Measurements from ENCODE around the gene PPP6R2.

The PPP6R2 gene

DNA sequence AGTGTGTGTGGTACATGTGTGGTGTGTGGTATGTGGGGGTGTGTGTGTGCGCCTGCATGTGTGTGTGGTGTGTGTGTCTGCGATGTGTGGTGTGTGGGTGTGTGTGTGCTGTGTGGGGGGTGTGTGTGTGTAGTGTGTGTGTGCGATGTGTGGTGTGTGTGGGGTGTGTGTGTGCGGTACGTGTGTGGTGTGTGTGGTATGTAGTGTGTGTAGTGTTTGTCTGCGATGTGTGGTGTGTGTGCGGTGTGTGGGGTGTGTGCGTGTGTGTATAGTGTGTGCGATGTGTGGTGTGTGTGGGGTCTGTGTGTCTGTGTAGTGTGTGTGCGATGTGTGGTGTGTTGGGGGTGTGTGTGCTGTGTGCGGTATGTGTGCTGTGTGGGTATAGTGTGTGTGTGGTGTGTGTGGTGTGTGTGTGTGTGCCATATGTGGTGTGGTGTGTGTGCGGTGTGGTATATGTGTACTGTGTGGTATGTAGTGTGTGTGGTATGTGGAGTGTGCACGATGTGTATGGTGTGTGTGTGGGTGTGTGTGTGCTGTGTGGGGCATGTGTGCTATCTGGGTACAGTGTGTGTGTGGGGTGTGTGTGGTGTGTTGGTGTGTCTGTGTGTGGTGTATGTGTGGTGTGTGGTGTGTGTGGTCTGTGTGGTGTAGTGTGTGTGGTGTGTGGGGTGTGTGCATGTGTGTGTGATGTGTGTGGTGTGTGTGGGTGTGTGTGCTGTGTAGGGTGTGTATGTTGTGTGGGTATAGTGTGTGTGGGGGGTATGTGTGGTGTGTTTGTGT, 5.7 kb upstream of the PPP6R2 start:
- no peak for DNase-seq
- Histone ChIP-seq H3K9me3 (ENCODE audit: severe bottlenecking) (no peaks in the 10 kb centered on the region), H3K36me3 (no peaks in the 10 kb centered on the region), H3K27me3 (ENCODE audit: insufficient read depth, low read depth, severe bottlenecking) (no peaks in the 10 kb centered on the region), H3K4me3 (ENCODE audit: low read depth, low read length) (no peak overlapping the region), H3K27ac (no peak overlapping the region)
- TF ChIP-seq, protein P1, sequence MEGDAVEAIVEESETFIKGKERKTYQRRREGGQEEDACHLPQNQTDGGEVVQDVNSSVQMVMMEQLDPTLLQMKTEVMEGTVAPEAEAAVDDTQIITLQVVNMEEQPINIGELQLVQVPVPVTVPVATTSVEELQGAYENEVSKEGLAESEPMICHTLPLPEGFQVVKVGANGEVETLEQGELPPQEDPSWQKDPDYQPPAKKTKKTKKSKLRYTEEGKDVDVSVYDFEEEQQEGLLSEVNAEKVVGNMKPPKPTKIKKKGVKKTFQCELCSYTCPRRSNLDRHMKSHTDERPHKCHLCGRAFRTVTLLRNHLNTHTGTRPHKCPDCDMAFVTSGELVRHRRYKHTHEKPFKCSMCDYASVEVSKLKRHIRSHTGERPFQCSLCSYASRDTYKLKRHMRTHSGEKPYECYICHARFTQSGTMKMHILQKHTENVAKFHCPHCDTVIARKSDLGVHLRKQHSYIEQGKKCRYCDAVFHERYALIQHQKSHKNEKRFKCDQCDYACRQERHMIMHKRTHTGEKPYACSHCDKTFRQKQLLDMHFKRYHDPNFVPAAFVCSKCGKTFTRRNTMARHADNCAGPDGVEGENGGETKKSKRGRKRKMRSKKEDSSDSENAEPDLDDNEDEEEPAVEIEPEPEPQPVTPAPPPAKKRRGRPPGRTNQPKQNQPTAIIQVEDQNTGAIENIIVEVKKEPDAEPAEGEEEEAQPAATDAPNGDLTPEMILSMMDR (IDR thresholded peaks at IDR 0.05; ENCODE audit: low read depth, low read length) = no peak

DNA sequence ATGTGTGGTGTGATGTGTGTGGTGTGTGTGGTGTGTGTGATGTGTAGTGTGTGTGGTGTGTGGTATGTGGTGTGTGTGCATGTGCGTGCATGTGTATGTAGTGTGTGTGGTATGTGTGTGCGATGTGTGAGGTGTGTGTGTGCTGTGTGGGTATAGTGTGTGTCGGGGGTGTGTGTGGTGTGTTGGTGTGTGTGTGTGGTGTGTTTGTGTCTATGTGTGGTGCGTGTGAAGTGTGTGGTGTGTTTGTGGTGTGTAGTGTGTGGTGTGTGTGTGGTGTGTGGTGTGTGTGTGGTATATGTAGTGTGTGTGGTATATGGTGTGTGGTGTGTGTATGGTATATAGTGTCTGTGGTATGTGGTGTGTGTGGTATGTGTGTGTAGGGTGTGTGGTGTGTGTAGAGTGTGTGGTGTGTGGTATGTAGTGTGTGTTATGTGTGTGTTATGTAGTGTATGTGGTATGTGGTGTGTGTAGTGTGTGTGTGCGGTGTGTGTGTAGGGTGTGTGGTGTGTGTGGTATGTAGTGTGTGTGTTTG, 5.0 kb upstream of the PPP6R2 start:
- Histone ChIP-seq H3K36me3 (no peaks in the 10 kb centered on the region), H3K27me3 (ENCODE audit: insufficient read depth, low read depth, severe bottlenecking) (no peaks in the 10 kb centered on the region), H3K4me3 (ENCODE audit: low read depth, low read length) (no peak overlapping the region), H3K27ac (no peak overlapping the region), H3K9me3 (ENCODE audit: severe bottlenecking) (no peaks in the 10 kb centered on the region)
- DNase-seq = no peak
- TF ChIP-seq, protein P1 (IDR thresholded peaks at IDR 0.05; ENCODE audit: low read depth, low read length) = no peak

DNA sequence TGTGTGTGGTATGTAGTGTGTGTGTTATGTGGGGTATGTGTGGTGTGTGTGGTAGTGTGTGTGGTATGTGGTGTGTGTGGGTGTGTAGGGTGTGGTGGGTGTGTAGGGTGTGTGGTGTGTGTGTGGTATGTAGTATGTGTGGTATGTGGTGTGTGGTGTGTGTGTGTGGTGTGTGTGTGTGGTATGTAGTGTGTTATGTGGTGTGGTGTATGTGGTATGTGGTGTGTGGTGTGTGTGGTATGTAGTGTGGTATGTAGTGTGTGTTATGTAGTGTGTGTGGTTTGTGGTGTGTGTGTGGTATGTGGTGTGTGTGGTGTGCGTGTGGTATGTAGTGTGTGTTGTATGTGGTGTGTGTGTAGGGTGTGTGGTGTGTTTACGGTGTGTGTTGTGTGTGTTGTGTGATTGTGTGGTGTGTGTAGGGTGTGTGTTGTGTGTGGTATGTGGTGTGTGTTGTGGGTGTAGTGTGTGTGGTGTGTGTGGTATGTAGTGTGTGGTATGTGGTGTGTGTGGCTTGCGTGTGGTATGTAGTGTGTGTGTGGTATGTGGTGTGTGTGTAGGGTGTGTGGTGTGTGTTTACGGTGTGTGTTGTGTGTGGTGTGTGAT, 4.2 kb upstream of the PPP6R2 start:
- DNase-seq = no peak
- TF ChIP-seq, protein P1 (IDR thresholded peaks at IDR 0.05; ENCODE audit: low read depth, low read length) = no peak

DNA sequence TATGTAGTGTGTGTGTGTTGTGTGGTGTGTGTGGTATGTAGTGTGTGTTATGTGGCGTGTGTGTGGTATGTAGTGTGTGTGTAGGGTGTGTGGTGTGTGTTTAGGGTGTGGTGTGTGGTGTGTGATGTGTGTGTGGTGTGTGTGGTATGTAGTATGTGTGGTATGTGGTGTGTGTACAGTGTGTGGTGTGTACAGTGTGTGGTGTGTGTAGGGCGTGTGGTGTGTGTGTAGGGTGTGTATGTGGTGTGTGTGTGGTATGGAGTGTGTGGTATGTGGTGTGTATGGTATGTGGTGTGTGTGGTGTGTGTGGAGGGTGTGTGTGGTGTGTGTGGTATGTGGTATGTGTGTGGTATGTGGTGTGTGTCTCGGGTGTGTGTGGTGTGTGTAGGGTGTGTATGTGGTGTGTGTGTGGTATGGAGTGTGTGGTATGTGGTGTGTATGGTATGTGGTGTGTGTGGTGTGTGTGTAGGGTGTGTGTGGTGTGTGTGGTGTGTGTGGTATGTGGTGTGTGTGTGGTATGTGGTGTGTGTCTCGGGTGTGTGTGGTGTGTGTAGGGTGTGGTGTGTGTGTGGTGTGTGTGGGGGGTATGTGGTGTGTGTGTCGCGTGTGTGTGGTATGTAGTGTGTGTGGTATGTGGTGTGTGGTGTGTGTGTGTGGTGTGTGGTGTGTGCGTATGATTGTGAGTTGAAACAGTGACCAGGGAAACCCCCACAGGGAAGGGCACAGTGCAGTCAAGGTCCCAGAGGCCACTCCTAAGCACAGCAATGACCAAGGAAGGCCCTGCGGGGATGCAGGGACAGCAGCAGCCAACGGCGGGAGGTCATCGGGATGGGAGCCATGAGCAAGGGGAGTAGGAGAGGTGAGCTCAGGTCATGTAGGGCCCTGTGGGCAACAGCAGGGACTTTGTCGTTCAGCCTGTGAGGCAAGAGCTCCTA, 2.9 kb upstream of the PPP6R2 start:
- Histone ChIP-seq H3K9me3 (ENCODE audit: severe bottlenecking) (no peaks in the 10 kb centered on the region), H3K36me3 (no peaks in the 10 kb centered on the region), H3K27me3 (ENCODE audit: insufficient read depth, low read depth, severe bottlenecking) (no peaks in the 10 kb centered on the region), H3K4me3 (ENCODE audit: low read depth, low read length) (no peak overlapping the region), H3K27ac (no peak overlapping the region)
- peak; percentile 36 for DNase-seq
- TF ChIP-seq, protein P1 (IDR thresholded peaks at IDR 0.05; ENCODE audit: low read depth, low read length) = no peak

More for the DNA sequence above, 4.2 kb upstream of the PPP6R2 start:
- H3K36me3 ChIP-seq = no peaks in the 10 kb centered on the region
- H3K4me3 ChIP-seq (ENCODE audit: low read depth, low read length) = no peak overlapping the region
- H3K27me3 ChIP-seq (ENCODE audit: insufficient read depth, low read depth, severe bottlenecking) = no peaks in the 10 kb centered on the region
- H3K9me3 ChIP-seq (ENCODE audit: severe bottlenecking) = no peaks in the 10 kb centered on the region
- no peak overlapping the region for H3K27ac ChIP-seq

DNA sequence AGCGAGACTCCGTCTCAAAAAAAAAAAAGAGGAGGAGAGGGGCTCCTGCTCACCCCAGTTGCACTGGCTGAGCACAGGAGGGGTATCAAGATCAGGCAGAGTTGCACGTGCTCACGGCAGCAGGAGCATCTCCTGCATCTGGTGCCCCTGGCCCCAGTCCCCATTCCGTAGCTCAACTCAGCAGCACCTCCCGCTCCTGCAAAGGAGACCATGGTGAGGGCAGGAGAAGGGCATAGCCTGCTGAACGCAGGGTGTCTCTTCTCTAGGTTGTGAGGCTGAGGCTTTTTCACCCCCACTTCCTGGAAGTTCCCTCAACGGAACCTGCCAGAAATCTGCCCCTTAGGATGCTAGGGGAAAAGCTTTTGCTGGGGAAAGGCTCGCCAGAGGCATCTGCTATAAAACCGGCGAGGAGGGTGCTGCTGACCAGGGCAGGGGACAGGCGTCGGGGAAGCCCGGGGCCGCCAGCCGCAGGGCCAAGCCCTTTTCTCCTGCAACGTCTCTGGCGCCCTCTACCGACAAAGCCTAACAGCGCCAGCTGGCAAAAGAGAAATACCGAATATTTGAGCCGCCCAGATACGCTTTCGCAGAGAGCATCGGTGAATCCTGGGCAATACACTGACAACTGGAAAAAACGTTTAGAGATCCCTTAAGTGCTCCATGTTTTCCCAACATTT, 1.0 kb upstream of the PPP6R2 start:
- TF ChIP-seq, protein P1 (IDR thresholded peaks at IDR 0.05; ENCODE audit: low read depth, low read length) = peak; percentile 89

More for the DNA sequence above, 1.0 kb upstream of the PPP6R2 start:
- Histone ChIP-seq H3K27me3 (ENCODE audit: insufficient read depth, low read depth, severe bottlenecking) (no peaks in the 10 kb centered on the region), H3K9me3 (ENCODE audit: severe bottlenecking) (no peaks in the 10 kb centered on the region), H3K36me3 (peaks cover 4% of the 10 kb centered on the region), H3K27ac (peak overlapping the region; percentile 91), H3K4me3 (ENCODE audit: low read depth, low read length) (peak overlapping the region; percentile 74)
- peak; percentile 93 for DNase-seq

All from WERI-Rb-1 (cell line).